HG02571 (cell line): Measurements from ENCODE around the gene ERH.

Source experiments
- ATAC-seq: cut with Tn5 transposase; IDR thresholded peaks from one replicate; pipeline ENCODE4 v1.9.1; 2021; ENCODE audit warnings: mild to moderate bottlenecking, moderate library complexity; ENCODE audit not compliant: unreplicated experiment

The ERH gene

DNA sequence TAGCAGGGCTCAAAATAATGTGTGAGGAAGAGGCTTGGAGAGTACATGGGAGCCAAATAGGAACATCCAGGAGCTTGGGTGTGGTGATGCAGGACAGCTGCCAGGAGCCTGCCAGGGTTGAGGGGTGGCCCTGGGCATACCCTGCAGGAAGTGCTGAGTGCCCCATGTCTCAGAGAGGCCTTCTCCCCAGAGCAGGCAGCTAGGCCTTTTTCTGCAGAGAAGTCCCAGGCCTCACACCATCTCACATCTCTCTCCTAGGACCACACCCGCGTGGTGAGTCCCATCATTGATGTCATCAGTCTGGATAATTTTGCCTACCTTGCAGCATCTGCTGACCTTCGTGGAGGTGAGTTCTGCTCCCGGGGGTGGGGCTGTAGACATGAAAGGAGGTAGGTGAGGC lies 66.9 kb downstream of the ERH start:
- ATAC-seq, result no peak
